ENCODE results near the gene PTPRG. TPM values are rescaled to one million over a fixed set of nuclear protein-coding genes. Genes with fewer than 3 reads are reported as not detected.

Gene PTPRG
- total RNA-seq, 1 experiment from 2014 or later: 32.1 TPM

DNA sequence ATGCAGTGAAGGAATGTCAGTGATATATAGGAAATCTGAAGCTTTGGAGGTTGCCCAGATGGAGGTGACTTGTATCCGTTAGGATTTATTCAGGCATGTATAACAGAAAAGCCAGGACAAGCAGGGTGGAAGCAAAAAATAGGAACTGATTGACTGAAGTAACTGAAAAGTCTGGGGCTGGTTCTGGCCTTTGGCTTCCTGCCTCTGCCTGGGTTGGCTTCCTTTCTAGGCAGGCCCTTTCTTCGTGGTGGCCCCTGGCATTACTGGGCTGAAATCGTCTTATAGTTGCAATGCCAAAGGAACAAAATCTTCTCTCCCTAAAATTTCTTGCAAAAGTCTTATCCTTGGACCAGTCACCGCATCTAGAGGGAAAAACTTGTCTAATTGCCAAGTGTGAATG lies 386.1 kb downstream of the PTPRG start (continued):
- TF ChIP-seq FOSL1 (IDR thresholded peaks at IDR 0.05; ENCODE audit: low read depth): no peak
- TF ChIP-seq RAD21 (IDR thresholded peaks at IDR 0.05; ENCODE audit: low read depth): no peak
- TF ChIP-seq, protein P1, sequence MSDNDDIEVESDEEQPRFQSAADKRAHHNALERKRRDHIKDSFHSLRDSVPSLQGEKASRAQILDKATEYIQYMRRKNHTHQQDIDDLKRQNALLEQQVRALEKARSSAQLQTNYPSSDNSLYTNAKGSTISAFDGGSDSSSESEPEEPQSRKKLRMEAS (IDR thresholded peaks at IDR 0.05): no peak
- no peak for TF ChIP-seq EGR1 (IDR thresholded peaks at IDR 0.05; ENCODE audit: low read depth)
- no peak for TF ChIP-seq CBX3 (IDR thresholded peaks at IDR 0.05; ENCODE audit: low read depth)
- TF ChIP-seq, protein P2, sequence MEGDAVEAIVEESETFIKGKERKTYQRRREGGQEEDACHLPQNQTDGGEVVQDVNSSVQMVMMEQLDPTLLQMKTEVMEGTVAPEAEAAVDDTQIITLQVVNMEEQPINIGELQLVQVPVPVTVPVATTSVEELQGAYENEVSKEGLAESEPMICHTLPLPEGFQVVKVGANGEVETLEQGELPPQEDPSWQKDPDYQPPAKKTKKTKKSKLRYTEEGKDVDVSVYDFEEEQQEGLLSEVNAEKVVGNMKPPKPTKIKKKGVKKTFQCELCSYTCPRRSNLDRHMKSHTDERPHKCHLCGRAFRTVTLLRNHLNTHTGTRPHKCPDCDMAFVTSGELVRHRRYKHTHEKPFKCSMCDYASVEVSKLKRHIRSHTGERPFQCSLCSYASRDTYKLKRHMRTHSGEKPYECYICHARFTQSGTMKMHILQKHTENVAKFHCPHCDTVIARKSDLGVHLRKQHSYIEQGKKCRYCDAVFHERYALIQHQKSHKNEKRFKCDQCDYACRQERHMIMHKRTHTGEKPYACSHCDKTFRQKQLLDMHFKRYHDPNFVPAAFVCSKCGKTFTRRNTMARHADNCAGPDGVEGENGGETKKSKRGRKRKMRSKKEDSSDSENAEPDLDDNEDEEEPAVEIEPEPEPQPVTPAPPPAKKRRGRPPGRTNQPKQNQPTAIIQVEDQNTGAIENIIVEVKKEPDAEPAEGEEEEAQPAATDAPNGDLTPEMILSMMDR (IDR thresholded peaks at IDR 0.05 in 2 of 3, conservative IDR thresholded peaks at IDR 0.05 in 1 of 3; ENCODE audit: borderline replicate concordance in 1 of 3, insufficient read depth in 1 of 3, low read depth in 2 of 3, low read length in 2 of 3): no peak
- TF ChIP-seq, protein P3, sequence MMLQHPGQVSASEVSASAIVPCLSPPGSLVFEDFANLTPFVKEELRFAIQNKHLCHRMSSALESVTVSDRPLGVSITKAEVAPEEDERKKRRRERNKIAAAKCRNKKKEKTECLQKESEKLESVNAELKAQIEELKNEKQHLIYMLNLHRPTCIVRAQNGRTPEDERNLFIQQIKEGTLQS (IDR thresholded peaks at IDR 0.05): no peak
- TF ChIP-seq ZNF274 (IDR thresholded peaks at IDR 0.05; ENCODE audit: low read depth, low read length): no peak
- TF ChIP-seq ZFX (IDR thresholded peaks at IDR 0.05): no peak
- TF ChIP-seq JUND (IDR thresholded peaks at IDR 0.05): no peak
- no peak for TF ChIP-seq YY1 (IDR thresholded peaks at IDR 0.05; ENCODE audit: extremely low read depth, insufficient replicate concordance, low read depth, low read length)
- no peak for TF ChIP-seq SP1 (IDR thresholded peaks at IDR 0.05; ENCODE audit: low read depth)

- no peak overlapping the region for H2AFZ ChIP-seq (ENCODE audit: low read depth, low read length, poor library complexity, severe bottlenecking)
- no peak overlapping the region for H3K9ac ChIP-seq (ENCODE audit: low read length)
- no peaks in the 10 kb centered on the region for H3K36me3 ChIP-seq (ENCODE audit: control insufficient read depth in 1 of 2, insufficient read depth in 2 of 2, low read length in 2 of 2)
- no TSS peak for BruUV-seq (replicated peaks)
- H3K9me2 ChIP-seq (ENCODE audit: insufficient read depth): no peaks in the 10 kb centered on the region
- no peak overlapping the region for H3K27ac ChIP-seq (ENCODE audit: low read depth, low read length)
- no peak overlapping the region for H3K4me3 ChIP-seq (replicated peaks in 1 of 2; ENCODE audit: low read depth in 1 of 2, low read length in 2 of 2)
- H4K20me1 ChIP-seq (ENCODE audit: insufficient read depth): no peaks in the 10 kb centered on the region
- H3K79me2 ChIP-seq (ENCODE audit: insufficient read depth, low read length): no peaks in the 10 kb centered on the region; the same call in 1 of the 2 replicates
- no peaks in the 10 kb centered on the region for H3K9me3 ChIP-seq (ENCODE audit: control insufficient read depth in 1 of 2, insufficient read depth in 1 of 2, low read depth in 1 of 2, low read length in 2 of 2)
- no peak for TF ChIP-seq POLR2A (IDR thresholded peaks at IDR 0.05; ENCODE audit: borderline replicate concordance, extremely low read depth, insufficient read depth, insufficient read length)
- no peak for TF ChIP-seq JUND (IDR thresholded peaks at IDR 0.05)
- TF ChIP-seq CEBPB (IDR thresholded peaks at IDR 0.05; ENCODE audit: low read depth): no peak
- TF ChIP-seq ZNF274 (IDR thresholded peaks at IDR 0.05; ENCODE audit: low read depth, low read length): no peak
- TF ChIP-seq, protein P4, sequence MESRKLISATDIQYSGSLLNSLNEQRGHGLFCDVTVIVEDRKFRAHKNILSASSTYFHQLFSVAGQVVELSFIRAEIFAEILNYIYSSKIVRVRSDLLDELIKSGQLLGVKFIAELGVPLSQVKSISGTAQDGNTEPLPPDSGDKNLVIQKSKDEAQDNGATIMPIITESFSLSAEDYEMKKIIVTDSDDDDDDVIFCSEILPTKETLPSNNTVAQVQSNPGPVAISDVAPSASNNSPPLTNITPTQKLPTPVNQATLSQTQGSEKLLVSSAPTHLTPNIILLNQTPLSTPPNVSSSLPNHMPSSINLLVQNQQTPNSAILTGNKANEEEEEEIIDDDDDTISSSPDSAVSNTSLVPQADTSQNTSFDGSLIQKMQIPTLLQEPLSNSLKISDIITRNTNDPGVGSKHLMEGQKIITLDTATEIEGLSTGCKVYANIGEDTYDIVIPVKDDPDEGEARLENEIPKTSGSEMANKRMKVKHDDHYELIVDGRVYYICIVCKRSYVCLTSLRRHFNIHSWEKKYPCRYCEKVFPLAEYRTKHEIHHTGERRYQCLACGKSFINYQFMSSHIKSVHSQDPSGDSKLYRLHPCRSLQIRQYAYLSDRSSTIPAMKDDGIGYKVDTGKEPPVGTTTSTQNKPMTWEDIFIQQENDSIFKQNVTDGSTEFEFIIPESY (IDR thresholded peaks at IDR 0.05; ENCODE audit: extremely low read depth, insufficient replicate concordance, low read length): no peak
- TF ChIP-seq SP1 (IDR thresholded peaks at IDR 0.05; ENCODE audit: low read depth): no peak
- TF ChIP-seq EGR1 (IDR thresholded peaks at IDR 0.05; ENCODE audit: low read depth): no peak
- TF ChIP-seq, protein P3 (IDR thresholded peaks at IDR 0.05): no peak
- no peak for TF ChIP-seq SRF (IDR thresholded peaks at IDR 0.05; ENCODE audit: low read depth)
- TF ChIP-seq EZH2 (IDR thresholded peaks at IDR 0.05): no peak
- TF ChIP-seq SIN3A (IDR thresholded peaks at IDR 0.05; ENCODE audit: low read depth): no peak
- TF ChIP-seq FOSL1 (IDR thresholded peaks at IDR 0.05; ENCODE audit: low read depth): no peak
- no peak for TF ChIP-seq POLR2AphosphoS5 (IDR thresholded peaks at IDR 0.05; ENCODE audit: low read depth, low read length)
- TF ChIP-seq, protein P1 (IDR thresholded peaks at IDR 0.05): no peak
- no peak for TF ChIP-seq CBX3 (IDR thresholded peaks at IDR 0.05; ENCODE audit: low read depth)
- no peak for TF ChIP-seq ZFX (IDR thresholded peaks at IDR 0.05)
- TF ChIP-seq YY1 (IDR thresholded peaks at IDR 0.05; ENCODE audit: extremely low read depth, insufficient replicate concordance, low read depth, low read length): no peak
- ChIA-PET CTCF (no interaction called here), RAD21 (ENCODE audit: low non-redundant PET in 1 of 2, low total read pairs in 2 of 2, uncharacterized antibody in 2 of 2, unreplicated experiment in 2 of 2) (interaction anchor here in 1 of 2 experiments (0.7 kb wide), 1 partner anchor 15 kb away, joined by 5 read pairs; no protein-coding TSS in a partner anchor), POLR2A (no interaction called here)
- H3K4me2 ChIP-seq (ENCODE audit: low read length): no peak overlapping the region
- ATAC-seq (no peak), DNase-seq (ENCODE audit: low read depth, low spot score) (no peak)
- intact Hi-C loops (cut with micrococcal nuclease): no loop called here
- H3K27me3 ChIP-seq (ENCODE audit: insufficient read depth, low read length): no peaks in the 10 kb centered on the region
- H3K4me1 ChIP-seq (ENCODE audit: control insufficient read depth in 1 of 2, insufficient read depth in 2 of 2, low read length in 2 of 2): no peaks in the 10 kb centered on the region
Measured at GRCh38 chr3:61948699-61949305, 387.4 kb downstream of the PTPRG start.
